ENCODE results near the gene SLC39A13.
A peak's percentile ranks its signal among the peaks of the same experiment; 100 is the strongest.

SLC39A13 gene

GRCh38 chr11:47384498-47384897 lies 23.9 kb upstream of the SLC39A13 start:
- DNase-seq (ENCODE audit: low spot score): no peak

- DNase-seq (ENCODE audit: low spot score): no peak
Observed at GRCh38 chr11:47387944-47388696, 20.3 kb upstream of the SLC39A13 start.

- no peak for DNase-seq (ENCODE audit: low spot score)
Observed at GRCh38 chr11:47388697-47389576, 19.5 kb upstream of the SLC39A13 start.

GRCh38 chr11:47389577-47390421 lies 18.6 kb upstream of the SLC39A13 start:
- no peak for DNase-seq (ENCODE audit: low spot score)

- DNase-seq (ENCODE audit: low spot score): no peak
Observed at GRCh38 chr11:47390422-47390760, 18.0 kb upstream of the SLC39A13 start.

- no peak for DNase-seq (ENCODE audit: low spot score)
Observed at GRCh38 chr11:47391077-47391583, 17.3 kb upstream of the SLC39A13 start.

- no peak for DNase-seq (ENCODE audit: low spot score)
Observed at GRCh38 chr11:47391711-47392432, 16.5 kb upstream of the SLC39A13 start.

- DNase-seq (ENCODE audit: low spot score): no peak
Observed at GRCh38 chr11:47392546-47393162, 15.7 kb upstream of the SLC39A13 start.

- no peak for DNase-seq (ENCODE audit: low spot score)
Observed at GRCh38 chr11:47393163-47394049, 15.0 kb upstream of the SLC39A13 start.

GRCh38 chr11:47394050-47394321 lies 14.4 kb upstream of the SLC39A13 start:
- no peak for DNase-seq (ENCODE audit: low spot score)

GRCh38 chr11:47394322-47395222 lies 13.8 kb upstream of the SLC39A13 start:
- peak; percentile 61 for DNase-seq (ENCODE audit: low spot score)

GRCh38 chr11:47395223-47396048 lies 13.0 kb upstream of the SLC39A13 start:
- DNase-seq (ENCODE audit: low spot score): no peak

- no peak for DNase-seq (ENCODE audit: low spot score)
Observed at GRCh38 chr11:47396049-47396320, 12.4 kb upstream of the SLC39A13 start.

- no peak for DNase-seq (ENCODE audit: low spot score)
Observed at GRCh38 chr11:47398011-47398410, 10.4 kb upstream of the SLC39A13 start.

- DNase-seq (ENCODE audit: low spot score): no peak
Observed at GRCh38 chr11:47398551-47398950, 9.8 kb upstream of the SLC39A13 start.

GRCh38 chr11:47399860-47400767 lies 8.3 kb upstream of the SLC39A13 start:
- no peak for DNase-seq (ENCODE audit: low spot score)

- DNase-seq (ENCODE audit: low spot score): no peak
Observed at GRCh38 chr11:47400768-47401279, 7.6 kb upstream of the SLC39A13 start.
